Neural progenitor cell (in vitro differentiated cells): ENCODE data around the gene ZNF524. TPM values are rescaled to one million over a fixed set of nuclear protein-coding genes. Genes with fewer than 3 reads are reported as not detected.

Experiments
- DNase-seq: peaks from one replicate; pipeline ENCODE4 v3.0.0-alpha.2; 2016; ENCODE audit warnings: low spot score
- H2AFZ ChIP-seq: fragments of 200-600 bp; sonication (generic); replicated peaks from 2 replicates; pipeline ENCODE4 v1.6.1; 2016; ENCODE audit warnings: antibody characterized with exemption
- H3F3A ChIP-seq: fragments of 200-600 bp; sonication (generic); 2 replicates; pipeline ENCODE4 v1.6.1; 2016; ENCODE audit warnings: antibody characterized with exemption, low read depth
- H3K27ac ChIP-seq: fragments of 200-600 bp; sonication (generic); 2 replicates; pipeline ENCODE4 v1.5.1; 2016; ENCODE audit warnings: mild to moderate bottlenecking
- H3K27me3 ChIP-seq: fragments of 200-600 bp; sonication (generic); 2 replicates; pipeline ENCODE4 v1.6.1; 2016; ENCODE audit warnings: mild to moderate bottlenecking, moderate library complexity
- H3K36me3 ChIP-seq: fragments of 200-600 bp; sonication (generic); 2 replicates; pipeline ENCODE4 v1.5.1; 2016
- H3K4me1 ChIP-seq: fragments of 200-600 bp; sonication (generic); 2 replicates; pipeline ENCODE4 v1.6.1; 2016; ENCODE audit warnings: mixed run types
- H3K4me2 ChIP-seq: fragments of 200-600 bp; sonication (generic); 2 replicates; pipeline ENCODE4 v1.6.1; 2016
- H3K4me3 ChIP-seq: fragments of 200-600 bp; sonication (generic); 2 replicates; pipeline ENCODE4 v1.5.1; 2016
- H3K79me2 ChIP-seq: fragments of 200-600 bp; sonication (generic); 2 replicates; pipeline ENCODE4 v1.6.1; 2016; ENCODE audit warnings: low read depth
- H3K9ac ChIP-seq: fragments of 200-600 bp; sonication (generic); 2 replicates; pipeline ENCODE4 v1.6.1; 2016
- H3K9me3 ChIP-seq: fragments of 200-600 bp; sonication (generic); 2 replicates; pipeline ENCODE4 v1.5.1; 2016; ENCODE audit warnings: low read depth
- H4K20me1 ChIP-seq: fragments of 200-600 bp; sonication (generic); 2 replicates; pipeline ENCODE4 v1.6.1; 2016; ENCODE audit warnings: low read depth
- H3K27ac Mint-ChIP-seq: 3 replicates; pipeline ENCODE4 v1.8.0; 2021; ENCODE audit warnings: mixed read lengths
- H3K27me3 Mint-ChIP-seq: 2 replicates; pipeline ENCODE4 v1.8.0; 2022; ENCODE audit warnings: low read depth, mild to moderate bottlenecking, inconsistent platforms, moderate library complexity, mixed read lengths; ENCODE audit not compliant: insufficient read depth
- H3K36me3 Mint-ChIP-seq: 3 replicates; pipeline ENCODE4 v1.8.0; 2021; ENCODE audit warnings: mixed read lengths
- H3K4me1 Mint-ChIP-seq: 3 replicates; pipeline ENCODE4 v1.8.0; 2021; ENCODE audit warnings: mixed read lengths
- H3K4me3 Mint-ChIP-seq: 3 replicates; pipeline ENCODE4 v1.8.0; 2021; ENCODE audit warnings: mild to moderate bottlenecking, moderate library complexity, mixed read lengths
- H3K9me3 Mint-ChIP-seq: 3 replicates; pipeline ENCODE4 v1.8.0; 2020; ENCODE audit warnings: mixed read lengths
- CTCF ChIP-seq: fragments of 200-600 bp; sonication (generic); IDR thresholded peaks from 2 replicates; pipeline ENCODE4 v1.5.1; 2017; ENCODE audit warnings: antibody characterized with exemption, mild to moderate bottlenecking
- EZH2 ChIP-seq: fragments of 200-600 bp; sonication (generic); IDR thresholded peaks from 2 replicates; pipeline ENCODE4 v1.6.1; 2017; ENCODE audit warnings: antibody characterized with exemption, mild to moderate bottlenecking, moderate library complexity
- EZH2phosphoT487 ChIP-seq: fragments of 200-600 bp; sonication (generic); IDR thresholded peaks from 2 replicates; pipeline ENCODE4 v1.6.1; 2017; ENCODE audit warnings: antibody characterized with exemption
- total RNA-seq: library from RNA; depleted of rRNA; stranded (reverse); fragments of >200 nt; gene quantifications from 2 replicates; pipeline ENCODE4 v1.2.3, GENCODE V29; 2015; ENCODE audit warnings: low replicate concordance

The ZNF524 gene
- total RNA-seq, 1 donor from 2014 or later = 3.2 TPM

GRCh38 chr19:55606471-55606787 lies 6.3 kb downstream of the ZNF524 start:
- Histone ChIP-seq H3K4me2 (peak overlapping the region; percentile 85), H3K27ac (no peak overlapping the region), H2AFZ (no peak overlapping the region), H3K27me3 (no peaks in the 10 kb centered on the region), H3K4me3 (peak overlapping the region; percentile 85), H3K4me1 (peaks cover 7% of the 10 kb centered on the region), H3K9me3 (no peaks in the 10 kb centered on the region), H4K20me1 (peaks cover 47% of the 10 kb centered on the region), H3K79me2 (peaks cover 45% of the 10 kb centered on the region), H3F3A (peaks cover 39% of the 10 kb centered on the region), H3K9ac (peak overlapping the region; percentile 15), H3K36me3 (no peaks in the 10 kb centered on the region)
- peaks cover 8% of the 10 kb centered on the region for H3K9me3 Mint-ChIP-seq
- TF ChIP-seq EZH2 (no peak), EZH2phosphoT487 (no peak), CTCF (no peak)
- H3K4me3 Mint-ChIP-seq = peak overlapping the region; percentile 94
- DNase-seq = no peak
- peaks cover 41% of the 10 kb centered on the region for H3K4me1 Mint-ChIP-seq
- peak overlapping the region; percentile 88 for H3K27ac Mint-ChIP-seq
- H3K27me3 Mint-ChIP-seq = peaks cover 2% of the 10 kb centered on the region
- peaks cover 18% of the 10 kb centered on the region for H3K36me3 Mint-ChIP-seq

GRCh38 chr19:55606817-55607216 lies 6.7 kb downstream of the ZNF524 start:
- Histone ChIP-seq H4K20me1 (peaks cover 51% of the 10 kb centered on the region), H3K79me2 (peaks cover 45% of the 10 kb centered on the region), H3K27me3 (no peaks in the 10 kb centered on the region), H3K4me2 (peak overlapping the region; percentile 85), H3F3A (peaks cover 35% of the 10 kb centered on the region), H2AFZ (no peak overlapping the region), H3K4me3 (peak overlapping the region; percentile 85), H3K36me3 (no peaks in the 10 kb centered on the region), H3K9ac (peak overlapping the region; percentile 15), H3K27ac (no peak overlapping the region), H3K4me1 (peaks cover 7% of the 10 kb centered on the region), H3K9me3 (no peaks in the 10 kb centered on the region)
- peaks cover 15% of the 10 kb centered on the region for H3K36me3 Mint-ChIP-seq
- peaks cover 38% of the 10 kb centered on the region for H3K4me1 Mint-ChIP-seq
- no peak for DNase-seq
- no peaks in the 10 kb centered on the region for H3K27me3 Mint-ChIP-seq
- H3K9me3 Mint-ChIP-seq = peaks cover 5% of the 10 kb centered on the region
- no peak overlapping the region for H3K27ac Mint-ChIP-seq
- peak overlapping the region; percentile 94 for H3K4me3 Mint-ChIP-seq
- TF ChIP-seq CTCF = no peak
- TF ChIP-seq EZH2phosphoT487 = no peak
- no peak for TF ChIP-seq EZH2

GRCh38 chr19:55609326-55609725 lies 9.2 kb downstream of the ZNF524 start:
- no peak overlapping the region for H2AFZ ChIP-seq
- H3K27me3 ChIP-seq = no peaks in the 10 kb centered on the region
- H3K9ac ChIP-seq = no peak overlapping the region
- H3K79me2 ChIP-seq = peaks cover 45% of the 10 kb centered on the region
- no peak overlapping the region for H3K4me3 Mint-ChIP-seq
- H4K20me1 ChIP-seq = peaks cover 64% of the 10 kb centered on the region
- H3K9me3 ChIP-seq = no peaks in the 10 kb centered on the region
- peaks cover 7% of the 10 kb centered on the region for H3K4me1 ChIP-seq
- no peak overlapping the region for H3K27ac ChIP-seq
- H3K4me2 ChIP-seq = no peak overlapping the region
- peaks cover 2% of the 10 kb centered on the region for H3K27me3 Mint-ChIP-seq
- peaks cover 23% of the 10 kb centered on the region for H3F3A ChIP-seq
- no peaks in the 10 kb centered on the region for H3K9me3 Mint-ChIP-seq
- peaks cover 20% of the 10 kb centered on the region for H3K36me3 Mint-ChIP-seq
- H3K36me3 ChIP-seq = no peaks in the 10 kb centered on the region
- H3K4me1 Mint-ChIP-seq = peaks cover 36% of the 10 kb centered on the region
- no peak for DNase-seq
- H3K4me3 ChIP-seq = no peak overlapping the region
- TF ChIP-seq CTCF (no peak), EZH2phosphoT487 (no peak), EZH2 (no peak)
- H3K27ac Mint-ChIP-seq = no peak overlapping the region
